A673 (cell line): ENCODE results near the gene VWA1. TPM values are rescaled to one million over a fixed set of nuclear protein-coding genes. Genes with fewer than 3 reads are reported as not detected.
A peak's percentile ranks its signal among the peaks of the same experiment; 100 is the strongest.
"Not testable (repeated sequence)": the region's sequence is repeated elsewhere in the genome, so short reads cannot be mapped to it uniquely, and the experiment has no call there.

ENCODE experiments used
- BruUV-seq: library from RNA; stranded (reverse); fragments of 400-500 nt; replicated peaks from 2 replicates; lab custom pipeline; 2021; lab: Mats Ljungman, UMichigan
- CTCF ChIA-PET: fragments of 300-600 bp; sonication (Branson Sonifier 250); formaldehyde crosslinking; loops from one replicate; lab custom pipeline; 2022; ENCODE audit warnings: antibody characterized with exemption; lab: Charles Lee
- POLR2A ChIA-PET: fragments of 300-600 bp; sonication (Branson Sonifier 250); formaldehyde crosslinking; loops from one replicate; lab custom pipeline; 2022; ENCODE audit warnings: antibody characterized with exemption; ENCODE audit not compliant: low non-redundant PET; lab: Charles Lee
- DNase-seq: peaks from one replicate; pipeline ENCODE4 v3.0.0-alpha.2; 2015; ENCODE audit warnings: low spot score
- H3K27ac ChIP-seq: fragments of 200-600 bp; sonication (generic); 2 replicates; pipeline ENCODE4 v1.5.1; 2016; ENCODE audit warnings: mixed run types, low read depth, mild to moderate bottlenecking, mixed read lengths, antibody characterized with exemption, low read length; ENCODE audit not compliant: poor library complexity, severe bottlenecking
- H3K27me3 ChIP-seq: fragments of 200-600 bp; sonication (generic); replicated peaks from 2 replicates; pipeline ENCODE4 v1.6.1; 2017; ENCODE audit warnings: mixed run types, low read depth, mild to moderate bottlenecking, mixed read lengths, antibody characterized with exemption, low read length; ENCODE audit not compliant: insufficient read depth, poor library complexity
- H3K36me3 ChIP-seq: fragments of 200-600 bp; sonication (generic); 2 replicates; pipeline ENCODE4 v1.6.1; 2016; ENCODE audit warnings: mixed run types, mild to moderate bottlenecking, mixed read lengths, antibody characterized with exemption, low read length; ENCODE audit not compliant: insufficient read depth, poor library complexity, severe bottlenecking
- H3K4me1 ChIP-seq: fragments of 200-600 bp; sonication (generic); 2 replicates; pipeline ENCODE4 v1.6.1; 2017; ENCODE audit warnings: mixed run types, mild to moderate bottlenecking, mixed read lengths, antibody characterized with exemption, low read length; ENCODE audit not compliant: insufficient read depth, poor library complexity, severe bottlenecking
- H3K4me3 ChIP-seq: fragments of 200-600 bp; sonication (generic); 2 replicates; pipeline ENCODE4 v1.5.1; 2016; ENCODE audit warnings: low read depth, mixed run types, mild to moderate bottlenecking, mixed read lengths, low read length; ENCODE audit not compliant: poor library complexity, severe bottlenecking
- H3K9me3 ChIP-seq: fragments of 200-600 bp; sonication (generic); 2 replicates; pipeline ENCODE4 v1.6.1; 2016; ENCODE audit warnings: mixed run types, low read depth, mild to moderate bottlenecking, mixed read lengths, antibody characterized with exemption, low read length; ENCODE audit not compliant: poor library complexity, severe bottlenecking
- EZH2 ChIP-seq: fragments of 200-600 bp; sonication (generic); IDR thresholded peaks from 2 replicates; pipeline ENCODE4 v1.6.1; 2017; ENCODE audit warnings: borderline replicate concordance, low read depth, mild to moderate bottlenecking, mixed read lengths, antibody characterized with exemption, low read length; ENCODE audit not compliant: poor library complexity, severe bottlenecking
- intact Hi-C: fragments of 100-400 bp; cut with micrococcal nuclease; formaldehyde crosslinking; loops from one replicate; pipeline ENCODE4 v1.10.0; 2022; ENCODE audit not compliant: unreplicated experiment
- total RNA-seq: library from RNA; stranded (reverse); gene quantifications from 2 replicates; pipeline ENCODE4 v1.2.3, GENCODE V29; 2021
- TF ChIP-seq, protein P1 (sequence below): fragments of 300-800, 200-600 bp; sonication (generic); conservative IDR thresholded peaks from 2 replicates; pipeline ENCODE4 v1.5.1; 2017; ENCODE audit warnings: low read depth, mild to moderate bottlenecking, antibody characterized with exemption, low read length, moderate library complexity, mixed read lengths

VWA1 gene
- total RNA-seq, 1 experiment from 2014 or later = 0.92 TPM

- ChIA-PET CTCF (no interaction called here), POLR2A (no interaction called here)
- Histone ChIP-seq H3K4me1 (peaks cover 2% of the 10 kb centered on the region), H3K9me3 (no peaks in the 10 kb centered on the region), H3K27ac (peak overlapping the region; percentile 77), H3K36me3 (no peaks in the 10 kb centered on the region), H3K4me3 (peak overlapping the region; percentile 77), H3K27me3 (no peaks in the 10 kb centered on the region)
- intact Hi-C loops = no loop called here
- no peak for DNase-seq
- TF ChIP-seq, protein P1, sequence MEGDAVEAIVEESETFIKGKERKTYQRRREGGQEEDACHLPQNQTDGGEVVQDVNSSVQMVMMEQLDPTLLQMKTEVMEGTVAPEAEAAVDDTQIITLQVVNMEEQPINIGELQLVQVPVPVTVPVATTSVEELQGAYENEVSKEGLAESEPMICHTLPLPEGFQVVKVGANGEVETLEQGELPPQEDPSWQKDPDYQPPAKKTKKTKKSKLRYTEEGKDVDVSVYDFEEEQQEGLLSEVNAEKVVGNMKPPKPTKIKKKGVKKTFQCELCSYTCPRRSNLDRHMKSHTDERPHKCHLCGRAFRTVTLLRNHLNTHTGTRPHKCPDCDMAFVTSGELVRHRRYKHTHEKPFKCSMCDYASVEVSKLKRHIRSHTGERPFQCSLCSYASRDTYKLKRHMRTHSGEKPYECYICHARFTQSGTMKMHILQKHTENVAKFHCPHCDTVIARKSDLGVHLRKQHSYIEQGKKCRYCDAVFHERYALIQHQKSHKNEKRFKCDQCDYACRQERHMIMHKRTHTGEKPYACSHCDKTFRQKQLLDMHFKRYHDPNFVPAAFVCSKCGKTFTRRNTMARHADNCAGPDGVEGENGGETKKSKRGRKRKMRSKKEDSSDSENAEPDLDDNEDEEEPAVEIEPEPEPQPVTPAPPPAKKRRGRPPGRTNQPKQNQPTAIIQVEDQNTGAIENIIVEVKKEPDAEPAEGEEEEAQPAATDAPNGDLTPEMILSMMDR = no peak
- no peak for TF ChIP-seq EZH2
- BruUV-seq = TSS peak; percentile 96
Observed at GRCh38 chr1:1470626-1471388, 35.3 kb downstream of the VWA1 start.

DNA sequence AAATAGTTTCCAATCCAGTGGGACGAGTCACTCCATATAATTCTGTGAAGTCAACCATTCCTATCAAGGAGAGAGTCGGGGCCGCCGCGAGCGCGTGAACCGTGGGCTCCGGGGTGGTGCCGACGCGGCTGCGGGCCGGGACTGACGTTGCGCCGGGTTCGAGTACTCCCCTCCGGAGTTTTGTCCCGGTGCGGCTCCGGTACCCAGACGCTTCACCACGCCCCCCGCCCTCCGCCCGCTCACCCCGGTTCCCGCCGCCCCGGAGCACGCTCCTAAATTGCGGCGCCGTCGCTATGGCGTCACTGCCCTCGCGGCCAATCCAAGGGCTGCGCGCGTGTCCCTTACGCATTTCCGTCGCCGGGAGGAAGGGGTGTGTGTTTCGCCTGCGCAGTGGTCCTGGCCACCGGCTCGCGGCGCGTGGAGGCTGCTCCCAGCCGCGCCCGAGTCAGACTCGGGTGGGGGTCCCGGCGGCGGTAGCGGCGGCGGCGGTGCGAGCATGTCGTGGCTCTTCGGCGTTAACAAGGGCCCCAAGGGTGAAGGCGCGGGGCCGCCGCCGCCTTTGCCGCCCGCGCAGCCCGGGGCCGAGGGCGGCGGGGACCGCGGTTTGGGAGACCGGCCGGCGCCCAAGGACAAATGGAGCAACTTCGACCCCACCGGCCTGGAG, 36.0 kb downstream of the VWA1 start, which contains the start of gene ATAD3B:
TSS of gene ATAD3B (plus strand) at position 377 of the 664 bp plus-strand sequence. CDS start at position 497, 120 bp downstream.
- POLR2A ChIA-PET = no interaction called here
- Histone ChIP-seq H3K4me3 (peak within 1 kb of the TSS; percentile 77), H3K4me1 (peaks cover 2% of the 10 kb centered on the region), H3K9me3 (no peaks in the 10 kb centered on the region), H3K27me3 (no peaks in the 10 kb centered on the region), H3K27ac (peak within 1 kb of the TSS; percentile 77), H3K36me3 (no peaks in the 10 kb centered on the region)
- CTCF ChIA-PET = no interaction called here
- BruUV-seq = no TSS peak
- no peak for TF ChIP-seq EZH2
- TF ChIP-seq, protein P1 = no peak
- DNase-seq = peak; percentile 97
- intact Hi-C loops = no loop called here

- intact Hi-C loops, POLR2A ChIA-PET, H3K27me3 ChIP-seq, BruUV-seq, H3K36me3 ChIP-seq, H3K9me3 ChIP-seq, H3K4me1 ChIP-seq: not testable (repeated sequence)
- H3K4me3 ChIP-seq = peak overlapping the region; percentile 77
- CTCF ChIA-PET = interaction anchor here (0.7 kb wide), 1 partner anchor 188 kb away, joined by 6 read pairs; no protein-coding TSS in a partner anchor
- peak overlapping the region; percentile 23 for H3K27ac ChIP-seq
- DNase-seq = peak; percentile 22
Observed at GRCh38 chr1:1472053-1472876, 36.8 kb downstream of the VWA1 start.

DNA sequence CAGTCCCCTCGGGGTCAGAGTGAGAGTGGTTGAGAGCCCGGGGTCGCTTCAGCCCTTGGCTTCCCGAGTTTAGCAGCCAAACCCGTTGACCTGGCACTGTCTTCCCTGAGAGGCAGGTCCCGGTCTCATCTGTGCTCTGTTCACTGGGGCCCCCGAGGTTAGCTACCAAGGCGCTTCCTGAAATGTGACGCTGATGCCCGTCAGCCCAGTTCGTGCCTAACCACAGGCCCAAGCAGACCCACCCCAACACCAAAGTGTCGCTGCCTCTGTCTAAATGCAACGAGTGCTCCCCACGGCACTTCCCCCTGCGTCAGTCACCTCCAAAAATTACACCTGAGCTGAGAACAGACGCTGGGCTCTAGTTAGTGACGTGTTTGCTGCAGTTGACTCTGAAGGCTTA, 40.5 kb downstream of the VWA1 start:
- intact Hi-C loops, H3K4me1 ChIP-seq, H3K27ac ChIP-seq, H3K27me3 ChIP-seq, BruUV-seq, DNase-seq, POLR2A ChIA-PET, CTCF ChIA-PET, H3K9me3 ChIP-seq, H3K4me3 ChIP-seq: not testable (repeated sequence)
- peaks cover 19% of the 10 kb centered on the region for H3K36me3 ChIP-seq
